Astrocyte of the hippocampus (primary cell): ENCODE data around the gene TMEM132E.
A peak's percentile ranks its signal among the peaks of the same experiment; 100 is the strongest.

Experiments
- DNase-seq: peaks from one replicate; pipeline ENCODE4 v3.0.0; 2011; ENCODE audit warnings: low read depth, low spot score

The TMEM132E gene

GRCh38 chr17:34601416-34601815 lies 22.0 kb downstream of the TMEM132E start:
- DNase-seq, result no peak

- DNase-seq, result no peak
Measured at GRCh38 chr17:34603974-34604373, 24.6 kb downstream of the TMEM132E start.

- no peak for DNase-seq
Measured at GRCh38 chr17:34606763-34607162, 27.4 kb downstream of the TMEM132E start.

- no peak for DNase-seq
Measured at GRCh38 chr17:34607917-34608316, 28.5 kb downstream of the TMEM132E start.

- DNase-seq, result no peak
Measured at GRCh38 chr17:34609210-34609609, 29.8 kb downstream of the TMEM132E start.

GRCh38 chr17:34610039-34610438 lies 30.7 kb downstream of the TMEM132E start:
- DNase-seq, result no peak

GRCh38 chr17:34610506-34610905 lies 31.1 kb downstream of the TMEM132E start:
- no peak for DNase-seq

- DNase-seq, result peak; percentile 6
Measured at GRCh38 chr17:34613064-34614019, 34.0 kb downstream of the TMEM132E start.

- no peak for DNase-seq
Measured at GRCh38 chr17:34614698-34615097, 35.3 kb downstream of the TMEM132E start.

- no peak for DNase-seq
Measured at GRCh38 chr17:34615326-34615725, 35.9 kb downstream of the TMEM132E start.

GRCh38 chr17:34616148-34616547 lies 36.8 kb downstream of the TMEM132E start:
- DNase-seq, result no peak

- no peak for DNase-seq
Measured at GRCh38 chr17:34617398-34617797, 38.0 kb downstream of the TMEM132E start.

GRCh38 chr17:34619687-34620217 lies 40.4 kb downstream of the TMEM132E start:
- DNase-seq, result no peak

GRCh38 chr17:34620458-34620857 lies 41.1 kb downstream of the TMEM132E start:
- no peak for DNase-seq

GRCh38 chr17:34622862-34623623 lies 43.7 kb downstream of the TMEM132E start:
- DNase-seq, result no peak

GRCh38 chr17:34623856-34624766 lies 44.7 kb downstream of the TMEM132E start:
- no peak for DNase-seq

- DNase-seq, result no peak
Measured at GRCh38 chr17:34624767-34625383, 45.5 kb downstream of the TMEM132E start.

- peak; percentile 6 for DNase-seq
Measured at GRCh38 chr17:34626121-34626681, 46.8 kb downstream of the TMEM132E start.

- DNase-seq, result no peak
Measured at GRCh38 chr17:34628879-34629278, 49.5 kb downstream of the TMEM132E start.

- no peak for DNase-seq
Measured at GRCh38 chr17:34633351-34633750, 54.0 kb downstream of the TMEM132E start.
